IPS-11a (cell line): ENCODE results near the gene PDGFRB.

ENCODE experiments used
- H3K4me3 ChIP-seq: one replicate; pipeline ENCODE4 v1.5.1; 2013; ENCODE audit warnings: low read depth, low read length, control low read depth

PDGFRB gene

GRCh38 chr5:150182774-150183173, 27.1 kb upstream of the PDGFRB start:
- no peak overlapping the region for H3K4me3 ChIP-seq

GRCh38 chr5:150181766-150182545, 26.3 kb upstream of the PDGFRB start:
- no peak overlapping the region for H3K4me3 ChIP-seq

DNA sequence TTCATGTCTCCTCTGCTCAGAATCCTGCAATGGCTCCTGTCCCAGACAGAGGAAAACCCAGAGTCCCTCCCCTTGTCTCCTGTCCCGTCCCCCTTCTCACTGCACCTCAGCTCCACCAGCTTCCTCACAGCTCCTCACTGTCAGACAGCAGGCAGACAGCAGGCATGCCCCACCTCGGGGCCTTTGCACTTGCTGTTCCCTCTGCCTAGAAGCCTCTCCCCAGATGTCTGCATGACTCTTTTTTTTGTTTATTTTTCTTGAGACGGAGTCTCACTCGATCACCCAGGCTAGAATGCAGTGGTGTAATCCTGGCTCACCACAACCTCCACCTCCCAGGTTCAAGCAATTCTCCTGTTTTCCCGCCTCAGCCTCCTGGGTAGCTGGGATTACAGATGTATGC, 25.4 kb upstream of the PDGFRB start:
- H3K4me3 ChIP-seq: no peak overlapping the region

- H3K4me3 ChIP-seq: no peak overlapping the region
Measured at GRCh38 chr5:150180241-150181026, 24.8 kb upstream of the PDGFRB start.

GRCh38 chr5:150179019-150179620, 23.5 kb upstream of the PDGFRB start:
- no peak overlapping the region for H3K4me3 ChIP-seq

DNA sequence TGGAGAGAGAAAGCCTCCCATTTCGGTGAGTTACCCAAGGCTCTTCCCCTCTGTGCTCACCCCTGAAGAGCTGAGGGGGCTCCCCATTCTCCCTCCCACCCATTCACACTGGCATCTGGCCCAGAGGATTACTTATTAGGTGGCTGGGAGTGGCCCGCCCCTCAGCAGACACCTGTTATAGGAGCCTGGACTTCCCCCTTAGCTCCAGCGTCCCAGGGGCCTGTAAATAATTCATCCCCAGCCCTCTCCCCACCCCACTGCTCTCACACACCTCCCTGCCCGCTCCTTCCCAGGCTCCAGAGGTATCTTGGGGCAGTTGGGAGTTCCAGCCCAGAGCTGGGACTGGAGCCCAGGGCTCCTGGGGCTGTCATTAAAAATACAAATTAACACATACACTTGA, 22.6 kb upstream of the PDGFRB start:
- no peak overlapping the region for H3K4me3 ChIP-seq

GRCh38 chr5:150177721-150178120, 22.1 kb upstream of the PDGFRB start:
- H3K4me3 ChIP-seq: no peak overlapping the region

DNA sequence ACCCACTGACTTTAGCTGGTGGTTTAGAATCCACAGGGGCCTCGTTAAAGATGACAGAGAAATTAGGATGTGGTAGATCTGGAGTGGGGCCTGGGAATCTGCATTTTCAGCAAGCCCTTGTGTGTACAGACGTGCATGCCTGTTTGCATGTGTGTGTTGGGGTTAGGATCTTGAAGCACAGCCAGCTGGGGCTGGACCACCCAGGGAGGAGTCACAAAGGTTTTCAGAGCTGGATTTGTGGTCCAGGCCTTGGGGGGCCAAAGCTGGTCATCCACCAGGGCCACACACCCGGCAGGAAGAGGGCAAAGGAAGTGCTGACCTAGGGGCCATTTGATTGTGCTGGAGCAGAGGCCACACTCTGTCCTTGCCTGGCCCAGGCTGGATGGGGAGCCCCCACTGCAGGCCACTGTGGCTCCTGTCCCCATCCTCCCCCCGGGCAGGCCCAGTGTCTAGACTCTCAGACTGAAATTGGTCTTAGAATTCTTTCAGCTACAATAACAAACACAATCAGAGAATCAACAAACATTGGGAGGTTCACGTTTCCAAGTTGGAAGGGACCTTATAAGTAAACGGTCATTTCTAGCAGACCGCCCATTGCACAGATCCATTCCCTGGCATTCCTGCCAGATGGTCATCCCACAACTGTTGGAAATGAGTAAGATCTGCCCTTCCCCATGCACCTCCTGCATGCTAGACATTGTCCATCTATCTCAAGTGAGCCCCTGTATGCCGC, 21.3 kb upstream of the PDGFRB start:
- no peak overlapping the region for H3K4me3 ChIP-seq

- no peak overlapping the region for H3K4me3 ChIP-seq
Measured at GRCh38 chr5:150175536-150175935, 19.9 kb upstream of the PDGFRB start.

DNA sequence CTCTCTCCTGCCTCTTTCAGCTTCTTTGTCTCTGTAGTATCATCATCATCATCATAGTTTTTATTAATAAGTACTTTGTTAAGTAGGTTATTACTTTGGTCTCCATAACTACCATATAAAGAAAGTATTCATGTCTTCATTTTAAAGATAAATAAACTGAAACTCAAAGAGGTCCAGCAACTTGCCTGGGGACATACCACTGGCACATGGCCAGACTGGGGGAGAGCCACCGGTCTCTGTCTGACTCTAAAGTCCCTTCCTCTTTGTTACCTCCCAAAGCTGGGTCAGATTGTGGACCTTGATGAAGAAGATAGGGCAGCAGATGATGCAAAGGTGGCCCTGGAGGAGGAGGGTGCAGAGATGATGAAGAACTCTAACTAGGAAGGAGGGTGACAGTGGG, 19.4 kb upstream of the PDGFRB start:
- no peak overlapping the region for H3K4me3 ChIP-seq

DNA sequence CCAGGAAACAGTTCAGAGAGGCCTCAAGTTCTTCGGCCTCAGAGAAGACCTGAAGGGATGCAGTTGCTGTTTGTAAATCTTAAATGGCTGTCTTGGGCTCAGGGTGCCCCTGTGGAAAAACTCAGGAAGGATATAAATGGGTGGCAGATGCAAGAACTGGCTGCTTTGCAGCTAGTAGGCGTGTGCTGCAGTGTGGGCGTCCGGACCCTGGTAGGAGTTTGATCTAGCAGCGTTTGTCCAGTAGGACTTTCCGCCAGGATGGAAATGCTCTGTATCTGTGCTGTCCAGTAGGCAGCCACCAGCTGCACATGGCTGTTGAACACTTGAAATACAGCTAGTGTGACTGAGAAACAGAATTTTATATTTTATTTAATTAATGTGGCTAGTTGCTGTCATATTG, 18.6 kb upstream of the PDGFRB start:
- H3K4me3 ChIP-seq: no peak overlapping the region

- H3K4me3 ChIP-seq: no peak overlapping the region
Measured at GRCh38 chr5:150173161-150173560, 17.5 kb upstream of the PDGFRB start.

GRCh38 chr5:150172556-150172955, 16.9 kb upstream of the PDGFRB start:
- H3K4me3 ChIP-seq: no peak overlapping the region

- no peak overlapping the region for H3K4me3 ChIP-seq
Measured at GRCh38 chr5:150172145-150172544, 16.5 kb upstream of the PDGFRB start.

- H3K4me3 ChIP-seq: no peak overlapping the region
Measured at GRCh38 chr5:150168864-150169263, 13.2 kb upstream of the PDGFRB start.

DNA sequence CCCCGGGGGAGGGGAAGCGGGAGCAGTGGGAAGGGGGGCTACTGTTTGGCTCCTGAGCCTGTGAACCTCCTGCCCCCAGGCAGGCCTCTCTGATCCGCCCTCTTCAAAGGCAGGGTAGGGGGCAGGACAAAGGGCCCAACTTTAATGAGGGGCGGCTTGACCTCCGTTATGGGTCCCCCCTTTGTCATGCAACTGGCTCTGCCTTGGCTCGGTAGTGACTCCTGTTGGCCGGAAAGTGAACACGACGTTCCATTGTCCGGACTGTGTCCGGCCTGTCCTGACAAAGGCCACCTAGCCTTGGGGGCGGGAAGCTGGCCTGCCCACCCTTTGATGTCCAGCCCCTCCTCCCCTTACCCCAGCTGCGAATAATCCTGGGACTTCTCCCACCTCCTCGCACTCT, 12.3 kb upstream of the PDGFRB start:
- H3K4me3 ChIP-seq: no peak overlapping the region

DNA sequence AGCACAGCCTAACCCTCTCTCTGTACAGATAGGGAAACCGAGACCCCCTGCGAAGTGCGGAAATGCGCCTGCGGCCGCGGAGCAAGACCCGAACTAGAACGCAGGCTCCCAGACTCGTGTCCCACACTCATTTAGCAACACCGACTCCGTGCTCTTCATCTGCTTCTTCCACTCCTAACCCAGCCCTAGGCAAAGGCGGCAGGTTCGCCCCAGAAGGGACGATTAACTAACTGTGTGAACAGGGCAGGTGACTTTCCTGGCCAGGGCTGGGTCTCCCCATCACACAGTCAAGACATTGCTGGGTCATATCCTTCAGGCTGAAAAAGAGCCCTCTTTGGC, 11.8 kb upstream of the PDGFRB start:
- H3K4me3 ChIP-seq: no peak overlapping the region

DNA sequence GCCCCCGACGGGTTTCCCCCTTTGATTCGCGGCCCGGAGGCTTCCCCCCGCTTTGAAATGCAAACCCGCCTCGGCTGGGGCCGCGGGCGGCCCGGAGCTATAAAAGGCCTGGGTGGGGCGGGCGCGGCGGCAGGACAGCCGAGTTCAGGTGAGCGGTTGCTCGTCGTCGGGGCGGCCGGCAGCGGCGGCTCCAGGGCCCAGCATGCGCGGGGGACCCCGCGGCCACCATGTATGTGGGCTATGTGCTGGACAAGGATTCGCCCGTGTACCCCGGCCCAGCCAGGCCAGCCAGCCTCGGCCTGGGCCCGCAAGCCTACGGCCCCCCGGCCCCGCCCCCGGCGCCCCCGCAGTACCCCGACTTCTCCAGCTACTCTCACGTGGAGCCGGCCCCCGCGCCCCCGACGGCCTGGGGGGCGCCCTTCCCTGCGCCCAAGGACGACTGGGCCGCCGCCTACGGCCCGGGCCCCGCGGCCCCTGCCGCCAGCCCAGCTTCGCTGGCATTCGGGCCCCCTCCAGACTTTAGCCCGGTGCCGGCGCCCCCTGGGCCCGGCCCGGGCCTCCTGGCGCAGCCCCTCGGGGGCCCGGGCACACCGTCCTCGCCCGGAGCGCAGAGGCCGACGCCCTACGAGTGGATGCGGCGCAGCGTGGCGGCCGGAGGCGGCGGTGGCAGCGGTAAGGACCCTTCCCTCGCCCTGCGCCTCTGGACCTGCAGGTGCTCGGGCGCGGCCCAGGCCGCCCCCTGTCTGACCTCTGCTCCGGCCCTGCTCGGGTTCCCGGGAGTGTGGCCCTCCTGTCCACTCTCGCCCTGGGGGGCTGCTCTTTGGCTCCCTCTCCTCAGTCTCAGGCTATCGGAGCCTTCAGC, 11.2 kb upstream of the PDGFRB start, which contains the start of gene CDX1:
Gene CDX1 (plus strand): TSS at position 129 of the 862 bp plus-strand sequence. CDS start 99 bp downstream, at position 228.
- no peak within 1 kb of the TSS for H3K4me3 ChIP-seq

- no peak overlapping the region for H3K4me3 ChIP-seq
Measured at GRCh38 chr5:150166037-150166649, 10.5 kb upstream of the PDGFRB start.
